HCT116 (cell line): ENCODE data around the gene PGRMC2. TPM values are rescaled to one million over a fixed set of nuclear protein-coding genes. Genes with fewer than 3 reads are reported as not detected.
"Not testable (repeated sequence)": the region's sequence is repeated elsewhere in the genome, so short reads cannot be mapped to it uniquely, and the experiment has no call there.

Experiments used
- ATAC-seq: fragments of 200-7000 bp; cut with Tn5 transposase; 2 replicates; pipeline ENCODE4 v1.9.1; 2020; ENCODE audit warnings: mild to moderate bottlenecking, moderate library complexity
- BruUV-seq: library from RNA; stranded (reverse); fragments of 400-500 nt; replicated peaks from 2 replicates; lab custom pipeline; 2021; lab: Mats Ljungman, UMichigan
- CTCF ChIA-PET: fragments of 300-600 bp; sonication (Branson Sonifier 250); formaldehyde crosslinking; loops from one replicate; lab custom pipeline; 2021; ENCODE audit warnings: antibody characterized with exemption; lab: Charles Lee
- POLR2A ChIA-PET: fragments of 300-600, 350-600 bp; sonication (Branson Sonifier 250); formaldehyde crosslinking; loops from one replicate; lab custom pipeline; 2021; ENCODE audit warnings: antibody characterized with exemption; lab: Charles Lee
- RAD21 ChIA-PET, 2 experiments: fragments of 300-600 bp; sonication (Branson Sonifier 250); formaldehyde crosslinking; loops; one replicate each; lab custom pipeline; 2023; ENCODE audit warnings: low total read pairs in 2 of 2; ENCODE audit not compliant: uncharacterized antibody in 2 of 2, unreplicated experiment in 2 of 2, low non-redundant PET in 1 of 2; lab: Charles Lee
- DNase-seq: peaks from one replicate; pipeline ENCODE4 v3.0.0-alpha.2; 2010; ENCODE audit warnings: low read depth, low spot score
- H2AFZ ChIP-seq: fragments of 200-600 bp; shearing (Covaris generic), sonication (generic); 2 replicates; pipeline ENCODE4 v1.6.1; 2017; ENCODE audit warnings: low read depth, mixed run types, mixed read lengths, antibody characterized with exemption, low read length; ENCODE audit not compliant: poor library complexity, severe bottlenecking
- H3K27ac ChIP-seq: 2 replicates; pipeline ENCODE4 v1.5.1; 2012; ENCODE audit warnings: low read depth, low read length
- H3K27me3 ChIP-seq: fragments of 200-600 bp; sonication (generic); 2 replicates; pipeline ENCODE4 v1.6.1; 2016; ENCODE audit warnings: mixed run types, low read length, mixed read lengths; ENCODE audit not compliant: insufficient read depth
- H3K36me3 ChIP-seq, 2 experiments: fragments of 200-500 bp in 1 of 2; fragments of 200-600 bp in 1 of 2; sonication (Bioruptor generic) in 1 of 2; sonication (generic) in 1 of 2; 2 replicates each; pipeline versions ENCODE4 v1.5.1 to v1.6.1; 2014 to 2016; ENCODE audit warnings: low read length in 2 of 2, inconsistent platforms in 1 of 2, mixed read lengths in 1 of 2, mixed run types in 1 of 2; ENCODE audit not compliant: insufficient read depth in 2 of 2, control insufficient read depth in 1 of 2
- H3K4me1 ChIP-seq, 2 experiments: fragments of 200-600 bp in 1 of 2; sonication (generic) in 1 of 2; 2 replicates each; pipeline versions ENCODE4 v1.5.1 to v1.6.1; 2012 to 2017; ENCODE audit warnings: low read length in 2 of 2, inconsistent platforms in 1 of 2, mild to moderate bottlenecking in 1 of 2, mixed read lengths in 1 of 2, mixed run types in 1 of 2, moderate library complexity in 1 of 2; ENCODE audit not compliant: insufficient read depth in 2 of 2, control insufficient read depth in 1 of 2
- H3K4me2 ChIP-seq: fragments of 200-600 bp; sonication (generic); 2 replicates; pipeline ENCODE4 v1.6.1; 2017; ENCODE audit warnings: mixed run types, low read length, mixed read lengths
- H3K4me3 ChIP-seq, 2 experiments: fragments of 200-600 bp in 1 of 2; sonication (generic) in 1 of 2; replicated peaks in 1 of 2; 2 replicates each; pipeline ENCODE4 v1.5.1; 2011 to 2016; ENCODE audit warnings: low read length in 2 of 2, control low read depth in 1 of 2, low read depth in 1 of 2, mild to moderate bottlenecking in 1 of 2, mixed read lengths in 1 of 2, mixed run types in 1 of 2
- H3K79me2 ChIP-seq: fragments of 200-600 bp; sonication (generic); 2 replicates; pipeline ENCODE4 v1.6.1; 2017; ENCODE audit warnings: mild to moderate bottlenecking, mixed run types, low read length, moderate library complexity, mixed read lengths; ENCODE audit not compliant: insufficient read depth
- H3K9ac ChIP-seq: fragments of 200-600 bp; sonication (generic); 2 replicates; pipeline ENCODE4 v1.6.1; 2016; ENCODE audit warnings: low read length, mixed read lengths
- H3K9me2 ChIP-seq: fragments of 200-600 bp; sonication (generic), shearing (Covaris generic); 2 replicates; pipeline ENCODE4 v1.6.1; 2017; ENCODE audit warnings: mixed run types, mild to moderate bottlenecking, moderate library complexity; ENCODE audit not compliant: insufficient read depth
- H3K9me3 ChIP-seq, 2 experiments: fragments of 200-500 bp in 1 of 2; fragments of 200-600 bp in 1 of 2; sonication (Bioruptor generic) in 1 of 2; sonication (generic) in 1 of 2; 2 replicates each; pipeline ENCODE4 v1.6.1; 2014 to 2017; ENCODE audit warnings: low read length in 2 of 2, mixed read lengths in 2 of 2, inconsistent platforms in 1 of 2, low read depth in 1 of 2, mild to moderate bottlenecking in 1 of 2, mixed run types in 1 of 2, moderate library complexity in 1 of 2; ENCODE audit not compliant: control insufficient read depth in 1 of 2, insufficient read depth in 1 of 2
- H4K20me1 ChIP-seq: fragments of 200-600 bp; sonication (generic), shearing (Covaris generic); 2 replicates; pipeline ENCODE4 v1.6.1; 2017; ENCODE audit warnings: mixed run types, mild to moderate bottlenecking, moderate library complexity; ENCODE audit not compliant: insufficient read depth
- CBX3 ChIP-seq: IDR thresholded peaks from 2 replicates; pipeline ENCODE4 v1.6.1; 2012; ENCODE audit warnings: low read depth
- intact Hi-C: fragments of 100-400 bp; cut with micrococcal nuclease; formaldehyde crosslinking; loops from 2 replicates; pipeline ENCODE4 v1.10.0; 2022
- total RNA-seq: library from RNA; stranded (reverse); gene quantifications from one replicate; pipeline ENCODE4 v1.2.1, GENCODE V29; 2021; ENCODE audit not compliant: unreplicated experiment

The PGRMC2 gene
- total RNA-seq, 1 experiment from 2014 or later: 52.3 TPM

DNA sequence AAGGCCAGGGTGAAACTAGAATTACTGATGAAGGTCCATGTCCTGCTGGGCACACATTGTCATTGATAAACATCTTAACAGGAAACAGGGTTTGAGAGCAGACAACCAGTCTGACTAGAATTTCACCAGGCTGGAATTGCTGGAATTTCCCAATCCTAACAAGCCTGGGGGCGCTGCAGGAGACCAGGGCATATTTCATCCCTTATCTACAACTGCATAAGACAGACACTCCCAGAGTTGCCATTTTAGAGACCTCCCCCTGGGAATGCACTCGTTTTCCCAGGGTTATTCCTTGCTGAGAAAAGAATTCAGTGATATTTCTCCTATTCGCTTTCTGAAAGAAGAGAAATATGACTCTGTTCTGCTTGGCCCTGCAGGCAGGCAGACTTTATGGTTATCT lies 22.1 kb downstream of the PGRMC2 start:
- ATAC-seq, H3K4me1 ChIP-seq, DNase-seq, POLR2A ChIA-PET, H3K9me2 ChIP-seq, RAD21 ChIA-PET, H2AFZ ChIP-seq, H3K36me3 ChIP-seq, H4K20me1 ChIP-seq, H3K4me2 ChIP-seq, H3K79me2 ChIP-seq, H3K9ac ChIP-seq, H3K27me3 ChIP-seq, intact Hi-C loops, H3K27ac ChIP-seq, H3K4me3 ChIP-seq, H3K9me3 ChIP-seq, CTCF ChIA-PET, BruUV-seq: not testable (repeated sequence)
- TF ChIP-seq CBX3: peak; percentile 87

- H3K4me3 ChIP-seq, H3K27ac ChIP-seq, H3K36me3 ChIP-seq, intact Hi-C loops, H3K79me2 ChIP-seq, POLR2A ChIA-PET, H3K9ac ChIP-seq, H3K9me3 ChIP-seq, H3K4me2 ChIP-seq, RAD21 ChIA-PET, CTCF ChIA-PET, H3K4me1 ChIP-seq, ATAC-seq, DNase-seq, BruUV-seq, H2AFZ ChIP-seq, H3K27me3 ChIP-seq, H3K9me2 ChIP-seq, H4K20me1 ChIP-seq: not testable (repeated sequence)
Measured at GRCh38 chr4:128259889-128260288, 27.7 kb downstream of the PGRMC2 start.

DNA sequence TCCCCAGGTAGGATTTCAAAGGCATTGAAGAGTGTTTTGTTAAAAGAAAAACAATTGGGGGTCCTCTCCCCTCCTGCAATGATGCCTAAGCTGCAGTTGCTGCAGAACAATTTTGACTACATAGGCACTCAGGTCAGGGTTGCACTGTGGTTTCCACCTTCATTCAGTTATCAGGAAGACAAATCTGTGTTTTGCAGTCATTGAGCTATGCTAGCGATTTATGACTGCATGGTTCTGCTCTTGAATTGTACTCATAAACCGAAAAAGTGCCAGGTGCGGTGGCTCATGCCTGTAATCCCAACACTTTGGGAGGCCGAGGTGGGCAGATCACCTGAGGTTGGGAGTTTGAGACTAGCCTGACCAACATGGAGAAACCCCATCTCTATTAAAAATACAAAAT lies 29.4 kb downstream of the PGRMC2 start:
- ATAC-seq, POLR2A ChIA-PET, BruUV-seq: not testable (repeated sequence)

More for the DNA sequence above, 29.4 kb downstream of the PGRMC2 start:
- H3K79me2 ChIP-seq, CTCF ChIA-PET, H3K4me3 ChIP-seq, H4K20me1 ChIP-seq, H3K9ac ChIP-seq, H3K9me2 ChIP-seq, H3K9me3 ChIP-seq, H2AFZ ChIP-seq, H3K27me3 ChIP-seq, H3K36me3 ChIP-seq, H3K4me2 ChIP-seq, RAD21 ChIA-PET, H3K27ac ChIP-seq, intact Hi-C loops, DNase-seq, H3K4me1 ChIP-seq: not testable (repeated sequence)
